ENCODE data around the gene CACNB2. TPM values are rescaled to one million over a fixed set of nuclear protein-coding genes. Genes with fewer than 3 reads are reported as not detected.

CACNB2 gene
- total RNA-seq, 4 donors from 2014 or later = 11.6 to 13.8 (median 12.1) TPM

- 64% methylated on average over 1 of the region's 1 CpG for WGBS
- H3K4me1 ChIP-seq = no peaks in the 10 kb centered on the region
- no peak for TF ChIP-seq EP300 (IDR thresholded peaks at IDR 0.05)
- no peak for TF ChIP-seq POLR2AphosphoS5 (IDR thresholded peaks at IDR 0.05)
- TF ChIP-seq POLR2A (IDR thresholded peaks at IDR 0.05) = no peak
- TF ChIP-seq, protein P1, sequence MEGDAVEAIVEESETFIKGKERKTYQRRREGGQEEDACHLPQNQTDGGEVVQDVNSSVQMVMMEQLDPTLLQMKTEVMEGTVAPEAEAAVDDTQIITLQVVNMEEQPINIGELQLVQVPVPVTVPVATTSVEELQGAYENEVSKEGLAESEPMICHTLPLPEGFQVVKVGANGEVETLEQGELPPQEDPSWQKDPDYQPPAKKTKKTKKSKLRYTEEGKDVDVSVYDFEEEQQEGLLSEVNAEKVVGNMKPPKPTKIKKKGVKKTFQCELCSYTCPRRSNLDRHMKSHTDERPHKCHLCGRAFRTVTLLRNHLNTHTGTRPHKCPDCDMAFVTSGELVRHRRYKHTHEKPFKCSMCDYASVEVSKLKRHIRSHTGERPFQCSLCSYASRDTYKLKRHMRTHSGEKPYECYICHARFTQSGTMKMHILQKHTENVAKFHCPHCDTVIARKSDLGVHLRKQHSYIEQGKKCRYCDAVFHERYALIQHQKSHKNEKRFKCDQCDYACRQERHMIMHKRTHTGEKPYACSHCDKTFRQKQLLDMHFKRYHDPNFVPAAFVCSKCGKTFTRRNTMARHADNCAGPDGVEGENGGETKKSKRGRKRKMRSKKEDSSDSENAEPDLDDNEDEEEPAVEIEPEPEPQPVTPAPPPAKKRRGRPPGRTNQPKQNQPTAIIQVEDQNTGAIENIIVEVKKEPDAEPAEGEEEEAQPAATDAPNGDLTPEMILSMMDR (IDR thresholded peaks at IDR 0.05) = no peak
- no peak for DNase-seq (ENCODE audit: low spot score in 2 of 2)
- H3K4me3 ChIP-seq = no peak overlapping the region
- no peaks in the 10 kb centered on the region for H3K27me3 ChIP-seq
- no peaks in the 10 kb centered on the region for H3K36me3 ChIP-seq
- H3K27ac ChIP-seq = no peak overlapping the region
- no peaks in the 10 kb centered on the region for H3K9me3 ChIP-seq
Observed at GRCh38 chr10:18523025-18523424, 382.8 kb downstream of the CACNB2 start.

DNA sequence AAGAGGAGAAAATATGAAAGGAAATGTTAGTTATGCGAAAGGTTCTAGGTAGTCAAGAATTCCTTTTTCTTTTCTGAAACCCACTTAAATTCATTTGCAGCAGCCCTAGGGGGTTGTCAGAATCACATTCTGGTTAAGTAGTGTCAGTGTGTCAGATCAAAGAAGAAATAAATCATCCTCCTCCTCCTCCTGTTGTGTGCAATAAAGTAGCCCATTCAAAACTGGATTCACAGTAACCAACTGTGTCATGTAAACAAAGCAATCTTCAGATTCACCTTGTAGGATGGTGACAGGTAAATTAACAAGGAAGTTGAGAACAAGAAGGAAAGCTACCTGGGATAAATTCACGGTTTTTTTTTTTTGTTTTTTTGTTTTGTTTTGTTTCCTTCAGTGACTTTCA lies 383.6 kb downstream of the CACNB2 start:
- H3K27ac ChIP-seq = no peak overlapping the region
- WGBS = 75% methylated on average over 2 of the region's 2 CpGs

DNA sequence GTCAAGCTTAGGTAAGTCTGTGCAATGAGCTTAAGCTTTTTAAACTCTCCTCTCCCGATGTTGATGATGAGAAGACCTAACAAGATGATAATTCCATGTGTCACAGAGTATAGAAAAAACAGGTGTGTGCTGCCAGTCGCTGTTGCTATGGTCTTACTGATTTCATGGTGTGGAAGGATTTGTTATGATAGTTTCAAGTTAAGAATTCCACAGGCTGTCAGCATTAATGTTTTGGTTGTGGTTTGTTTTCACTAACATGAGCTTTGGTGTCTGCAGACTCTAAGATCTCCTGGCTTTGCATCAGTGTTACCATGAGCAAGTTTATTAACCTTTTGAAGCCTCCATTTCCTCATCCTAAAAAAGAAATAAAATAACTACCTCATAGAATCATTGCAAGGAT lies 387.5 kb downstream of the CACNB2 start:
- H3K4me3 ChIP-seq = no peak overlapping the region
- WGBS = 97% methylated on average over 2 of the region's 2 CpGs
- TF ChIP-seq POLR2AphosphoS5 (IDR thresholded peaks at IDR 0.05) (no peak), POLR2A (IDR thresholded peaks at IDR 0.05) (no peak), EP300 (IDR thresholded peaks at IDR 0.05) (no peak)
- TF ChIP-seq, protein P1 (IDR thresholded peaks at IDR 0.05) = no peak
- H3K9me3 ChIP-seq = no peaks in the 10 kb centered on the region
- H3K27ac ChIP-seq = no peak overlapping the region
- H3K27me3 ChIP-seq = no peaks in the 10 kb centered on the region
- peaks cover 3% of the 10 kb centered on the region for H3K36me3 ChIP-seq
- H3K4me1 ChIP-seq = no peaks in the 10 kb centered on the region
- DNase-seq (ENCODE audit: low spot score in 2 of 2) = no peak

More for the DNA sequence above, 383.6 kb downstream of the CACNB2 start:
- Histone ChIP-seq H3K9me3 (no peaks in the 10 kb centered on the region), H3K4me3 (no peak overlapping the region), H3K27me3 (no peaks in the 10 kb centered on the region), H3K4me1 (no peaks in the 10 kb centered on the region), H3K36me3 (no peaks in the 10 kb centered on the region)
- DNase-seq (ENCODE audit: low spot score in 2 of 2) = no peak
- TF ChIP-seq EP300 (IDR thresholded peaks at IDR 0.05) = no peak
- TF ChIP-seq, protein P1 (IDR thresholded peaks at IDR 0.05) = no peak
- no peak for TF ChIP-seq POLR2A (IDR thresholded peaks at IDR 0.05)
- TF ChIP-seq POLR2AphosphoS5 (IDR thresholded peaks at IDR 0.05) = no peak

- H3K4me1 ChIP-seq = no peaks in the 10 kb centered on the region
- TF ChIP-seq POLR2A (IDR thresholded peaks at IDR 0.05) = no peak
- TF ChIP-seq, protein P1 (IDR thresholded peaks at IDR 0.05) = no peak
- TF ChIP-seq POLR2AphosphoS5 (IDR thresholded peaks at IDR 0.05) = no peak
- no peak for TF ChIP-seq EP300 (IDR thresholded peaks at IDR 0.05)
- no peak for DNase-seq (ENCODE audit: low spot score in 2 of 2)
Observed at GRCh38 chr10:18528292-18528691, 388.1 kb downstream of the CACNB2 start.

GRCh38 chr10:18532881-18533535 lies 392.8 kb downstream of the CACNB2 start:
- H3K27me3 ChIP-seq = no peaks in the 10 kb centered on the region
- peaks cover 8% of the 10 kb centered on the region for H3K36me3 ChIP-seq
- H3K9me3 ChIP-seq = no peaks in the 10 kb centered on the region
- TF ChIP-seq POLR2A (IDR thresholded peaks at IDR 0.05) (no peak), POLR2AphosphoS5 (IDR thresholded peaks at IDR 0.05) (no peak), EP300 (IDR thresholded peaks at IDR 0.05) (no peak)
- TF ChIP-seq, protein P1 (IDR thresholded peaks at IDR 0.05) = no peak
- no peak for DNase-seq (ENCODE audit: low spot score in 2 of 2)
- 84% methylated on average over 7 of the region's 7 CpGs for WGBS
- H3K4me3 ChIP-seq = no peak overlapping the region
- H3K27ac ChIP-seq = no peak overlapping the region
- no peaks in the 10 kb centered on the region for H3K4me1 ChIP-seq

More at GRCh38 chr10:18528292-18528691, 388.1 kb downstream of the CACNB2 start:
- peaks cover 3% of the 10 kb centered on the region for H3K36me3 ChIP-seq
- H3K9me3 ChIP-seq = no peaks in the 10 kb centered on the region
- 91% methylated on average over 3 of the region's 3 CpGs for WGBS
- no peak overlapping the region for H3K4me3 ChIP-seq
- H3K27me3 ChIP-seq = no peaks in the 10 kb centered on the region
- H3K27ac ChIP-seq = no peak overlapping the region
